NCI-H748 treated with DMSO at 0.1 percent for 48 hours (cell line): ENCODE data around the gene TMEFF2.

Experiments
- DNase-seq: peaks from one replicate; lab custom pipeline; 2025; lab: John Stamatoyannopoulos, UW

Gene TMEFF2

GRCh38 chr2:192067631-192068030 is 127.1 kb downstream of the TMEFF2 start:
- DNase-seq = no peak

- no peak for DNase-seq
Measured at GRCh38 chr2:192064459-192064858, 130.3 kb downstream of the TMEFF2 start.

- DNase-seq = no peak
Measured at GRCh38 chr2:192060161-192060560, 134.6 kb downstream of the TMEFF2 start.

- no peak for DNase-seq
Measured at GRCh38 chr2:192059266-192059665, 135.5 kb downstream of the TMEFF2 start.

GRCh38 chr2:192053921-192054320 is 140.8 kb downstream of the TMEFF2 start:
- DNase-seq = no peak

GRCh38 chr2:192051533-192051932 is 143.2 kb downstream of the TMEFF2 start:
- peak; percentile 67 for DNase-seq

- DNase-seq = no peak
Measured at GRCh38 chr2:192049362-192049761, 145.4 kb downstream of the TMEFF2 start.

- no peak for DNase-seq
Measured at GRCh38 chr2:192047315-192048107, 147.2 kb downstream of the TMEFF2 start.

- no peak for DNase-seq
Measured at GRCh38 chr2:192044496-192044895, 150.2 kb downstream of the TMEFF2 start.

GRCh38 chr2:192043216-192043870 is 151.4 kb downstream of the TMEFF2 start:
- no peak for DNase-seq

GRCh38 chr2:192042126-192042525 is 152.6 kb downstream of the TMEFF2 start:
- DNase-seq = no peak

GRCh38 chr2:192038110-192038509 is 156.6 kb downstream of the TMEFF2 start:
- no peak for DNase-seq

GRCh38 chr2:192035731-192036442 is 158.8 kb downstream of the TMEFF2 start:
- no peak for DNase-seq

GRCh38 chr2:192030856-192031255 is 163.9 kb downstream of the TMEFF2 start:
- no peak for DNase-seq

- no peak for DNase-seq
Measured at GRCh38 chr2:192030289-192030688, 164.4 kb downstream of the TMEFF2 start.

GRCh38 chr2:192029089-192029488 is 165.6 kb downstream of the TMEFF2 start:
- no peak for DNase-seq

- no peak for DNase-seq
Measured at GRCh38 chr2:192026825-192027120, 168.0 kb downstream of the TMEFF2 start.

- no peak for DNase-seq
Measured at GRCh38 chr2:192026059-192026824, 168.5 kb downstream of the TMEFF2 start.

- DNase-seq = no peak
Measured at GRCh38 chr2:192025637-192026036, 169.1 kb downstream of the TMEFF2 start.

- no peak for DNase-seq
Measured at GRCh38 chr2:192023006-192023405, 171.7 kb downstream of the TMEFF2 start.

- DNase-seq = no peak
Measured at GRCh38 chr2:192017844-192018243, 176.9 kb downstream of the TMEFF2 start.

GRCh38 chr2:192016265-192016664 is 178.5 kb downstream of the TMEFF2 start:
- DNase-seq = no peak
